Mesothelial cell of epicardium (in vitro differentiated cells): ENCODE results near the gene NTM. TPM values are rescaled to one million over a fixed set of nuclear protein-coding genes. Genes with fewer than 3 reads are reported as not detected.

Source experiments
- DNase-seq, 2 experiments: peaks; one replicate each; pipeline ENCODE4 v3.0.0; 2021; ENCODE audit warnings: low spot score in 2 of 2; ENCODE audit not compliant: unreplicated experiment in 2 of 2
- H3K27ac Mint-ChIP-seq: 2 replicates; pipeline ENCODE4 v1.8.0; 2021; ENCODE audit warnings: mixed read lengths
- H3K27me3 Mint-ChIP-seq: 2 replicates; pipeline ENCODE4 v1.8.0; 2021; ENCODE audit warnings: low read depth, mixed read lengths
- H3K36me3 Mint-ChIP-seq: 2 replicates; pipeline ENCODE4 v1.8.0; 2021; ENCODE audit warnings: mixed read lengths
- H3K4me1 Mint-ChIP-seq: 2 replicates; pipeline ENCODE4 v1.8.0; 2021; ENCODE audit warnings: mixed read lengths
- H3K4me3 Mint-ChIP-seq: 2 replicates; pipeline ENCODE4 v1.8.0; 2021; ENCODE audit warnings: mild to moderate bottlenecking, moderate library complexity, mixed read lengths
- H3K9me3 Mint-ChIP-seq: 2 replicates; pipeline ENCODE4 v1.8.0; 2021; ENCODE audit warnings: mixed read lengths
- total RNA-seq: library from RNA; stranded (reverse); gene quantifications from 3 replicates; pipeline ENCODE4 v1.2.1, GENCODE V29; 2021
- TF ChIP-seq, protein P1 (sequence below): fragments of 200-600 bp; sonication (generic); IDR thresholded peaks from one replicate; pipeline ENCODE4 v1.5.0; 2021; ENCODE audit warnings: antibody characterized with exemption; ENCODE audit not compliant: unreplicated experiment

The NTM gene
- total RNA-seq, 1 donor from 2014 or later, result 3.9 TPM

DNA sequence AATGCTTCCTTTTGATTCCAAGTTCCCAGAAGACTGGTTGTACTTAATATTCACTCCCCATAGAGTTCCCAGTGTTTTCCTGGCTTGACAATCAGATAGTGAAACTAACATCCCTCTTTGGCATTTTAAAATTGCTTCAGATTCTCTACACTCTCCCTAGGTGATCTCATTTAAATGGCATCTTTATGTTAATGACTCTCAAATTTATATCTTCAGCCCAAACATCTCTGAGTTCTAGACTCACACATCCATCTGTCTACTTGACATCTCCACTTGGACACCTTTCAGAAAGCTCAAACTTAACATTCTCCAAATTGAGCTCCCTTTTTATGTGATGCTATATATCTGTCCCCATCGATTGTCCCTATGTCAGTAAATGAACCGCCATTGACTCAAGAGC, 232.0 kb downstream of the NTM start:
- H3K9me3 Mint-ChIP-seq, result peaks cover 4% of the 10 kb centered on the region
- DNase-seq, result no peak
- TF ChIP-seq, protein P1, sequence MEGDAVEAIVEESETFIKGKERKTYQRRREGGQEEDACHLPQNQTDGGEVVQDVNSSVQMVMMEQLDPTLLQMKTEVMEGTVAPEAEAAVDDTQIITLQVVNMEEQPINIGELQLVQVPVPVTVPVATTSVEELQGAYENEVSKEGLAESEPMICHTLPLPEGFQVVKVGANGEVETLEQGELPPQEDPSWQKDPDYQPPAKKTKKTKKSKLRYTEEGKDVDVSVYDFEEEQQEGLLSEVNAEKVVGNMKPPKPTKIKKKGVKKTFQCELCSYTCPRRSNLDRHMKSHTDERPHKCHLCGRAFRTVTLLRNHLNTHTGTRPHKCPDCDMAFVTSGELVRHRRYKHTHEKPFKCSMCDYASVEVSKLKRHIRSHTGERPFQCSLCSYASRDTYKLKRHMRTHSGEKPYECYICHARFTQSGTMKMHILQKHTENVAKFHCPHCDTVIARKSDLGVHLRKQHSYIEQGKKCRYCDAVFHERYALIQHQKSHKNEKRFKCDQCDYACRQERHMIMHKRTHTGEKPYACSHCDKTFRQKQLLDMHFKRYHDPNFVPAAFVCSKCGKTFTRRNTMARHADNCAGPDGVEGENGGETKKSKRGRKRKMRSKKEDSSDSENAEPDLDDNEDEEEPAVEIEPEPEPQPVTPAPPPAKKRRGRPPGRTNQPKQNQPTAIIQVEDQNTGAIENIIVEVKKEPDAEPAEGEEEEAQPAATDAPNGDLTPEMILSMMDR, result no peak
- H3K27ac Mint-ChIP-seq, result no peak overlapping the region
- H3K36me3 Mint-ChIP-seq, result no peaks in the 10 kb centered on the region
- no peaks in the 10 kb centered on the region for H3K4me1 Mint-ChIP-seq
- peaks cover 19% of the 10 kb centered on the region for H3K27me3 Mint-ChIP-seq
- no peak overlapping the region for H3K4me3 Mint-ChIP-seq

DNA sequence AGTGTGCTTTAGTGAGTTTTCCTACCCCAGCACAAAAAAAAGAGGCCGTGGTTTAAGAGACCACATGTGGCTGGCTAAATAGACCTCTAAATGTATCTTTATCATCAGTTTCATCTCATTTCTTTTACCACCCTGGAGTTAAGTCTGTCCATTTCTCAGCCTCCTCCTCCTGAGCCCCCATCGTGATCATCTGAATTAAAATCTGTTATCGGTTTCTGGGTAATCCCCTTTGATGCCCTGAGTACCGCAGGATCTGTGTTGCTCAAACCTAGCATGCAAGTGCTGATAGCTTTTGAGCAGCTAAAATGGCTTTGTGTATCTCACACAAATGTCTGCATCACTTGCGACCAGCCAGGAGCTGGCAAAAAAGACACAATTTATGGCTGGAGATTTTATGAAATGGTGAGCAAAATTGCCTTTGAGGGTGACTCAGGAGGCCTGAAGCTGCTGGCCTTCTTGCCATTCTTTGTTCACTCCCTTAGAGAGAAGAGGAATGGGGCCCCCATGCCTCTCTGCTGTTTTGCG, 236.5 kb downstream of the NTM start:
- Mint-ChIP-seq H3K27ac (no peak overlapping the region), H3K27me3 (peaks cover 39% of the 10 kb centered on the region), H3K9me3 (peaks cover 4% of the 10 kb centered on the region), H3K4me3 (no peak overlapping the region), H3K36me3 (no peaks in the 10 kb centered on the region), H3K4me1 (no peaks in the 10 kb centered on the region)
- DNase-seq, result no peak
- TF ChIP-seq, protein P1, result no peak

DNA sequence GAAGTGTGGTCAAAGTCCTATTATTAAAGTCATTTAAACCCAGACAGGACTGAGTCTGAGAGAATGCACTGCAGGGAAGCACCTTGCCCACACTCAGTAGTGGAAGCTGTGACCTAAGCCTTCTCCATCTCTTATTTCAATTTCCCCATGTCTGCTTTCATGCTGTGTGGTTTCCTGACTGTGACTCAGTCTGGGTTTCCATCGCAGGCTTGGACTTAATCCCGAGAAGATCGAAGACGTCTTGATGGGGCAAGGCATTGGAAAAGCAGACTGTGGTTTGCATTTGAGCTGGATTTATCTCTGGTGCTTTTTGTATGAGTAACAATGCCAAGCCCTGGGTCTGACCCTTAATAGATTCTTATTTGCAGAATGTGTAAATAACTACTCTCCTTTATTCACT, 238.9 kb downstream of the NTM start:
- H3K27me3 Mint-ChIP-seq, result peaks cover 46% of the 10 kb centered on the region
- no peaks in the 10 kb centered on the region for H3K4me1 Mint-ChIP-seq
- no peak overlapping the region for H3K27ac Mint-ChIP-seq
- TF ChIP-seq, protein P1, result no peak
- no peak for DNase-seq
- peaks cover under 1% of the 10 kb centered on the region for H3K9me3 Mint-ChIP-seq
- no peak overlapping the region for H3K4me3 Mint-ChIP-seq
- H3K36me3 Mint-ChIP-seq, result no peaks in the 10 kb centered on the region

DNA sequence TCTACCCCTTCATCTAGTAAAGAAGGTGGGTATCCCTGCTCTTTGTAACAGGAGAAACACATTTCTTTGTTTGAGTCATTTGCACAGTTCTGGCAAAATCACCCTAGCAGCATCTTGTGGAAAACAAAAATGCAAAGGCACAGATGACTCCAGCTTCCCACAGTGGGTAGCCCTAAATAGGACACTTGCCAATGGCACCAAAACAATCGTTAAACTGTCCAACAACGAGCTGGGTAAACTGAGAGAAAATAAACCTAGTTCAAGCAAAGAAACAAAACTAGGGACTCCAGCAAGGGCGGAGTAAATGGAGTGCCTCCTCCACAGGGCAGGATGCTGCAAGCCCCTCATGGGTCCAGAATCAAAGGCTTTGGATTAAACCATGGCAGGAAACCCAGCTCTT, 239.5 kb downstream of the NTM start:
- Mint-ChIP-seq H3K9me3 (no peaks in the 10 kb centered on the region), H3K4me3 (no peak overlapping the region), H3K36me3 (no peaks in the 10 kb centered on the region), H3K27ac (no peak overlapping the region), H3K4me1 (no peaks in the 10 kb centered on the region), H3K27me3 (peaks cover 49% of the 10 kb centered on the region)
- TF ChIP-seq, protein P1, result no peak
- DNase-seq, result no peak

DNA sequence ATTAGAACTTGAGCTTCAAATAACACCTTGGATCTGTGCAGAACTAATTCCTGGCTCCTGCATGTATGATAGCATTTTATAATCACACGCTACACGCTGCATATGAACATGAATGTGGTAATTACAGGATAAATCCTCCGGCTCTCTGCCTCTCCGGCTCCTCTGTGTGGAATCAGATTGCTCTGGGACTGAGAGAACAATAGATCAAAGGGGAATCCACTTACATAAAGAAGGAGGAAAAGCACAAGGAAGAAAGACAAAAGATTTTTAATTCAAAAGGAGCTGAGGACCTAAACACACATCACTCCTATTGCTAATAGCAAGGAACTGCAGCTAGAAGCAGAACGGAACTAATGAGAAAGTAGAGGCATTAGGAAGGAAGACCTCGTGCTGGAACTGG, 240.9 kb downstream of the NTM start:
- DNase-seq, result no peak
- Mint-ChIP-seq H3K4me1 (no peaks in the 10 kb centered on the region), H3K9me3 (no peaks in the 10 kb centered on the region), H3K27ac (no peak overlapping the region), H3K27me3 (peaks cover 51% of the 10 kb centered on the region), H3K36me3 (no peaks in the 10 kb centered on the region), H3K4me3 (no peak overlapping the region)
- TF ChIP-seq, protein P1, result no peak

DNA sequence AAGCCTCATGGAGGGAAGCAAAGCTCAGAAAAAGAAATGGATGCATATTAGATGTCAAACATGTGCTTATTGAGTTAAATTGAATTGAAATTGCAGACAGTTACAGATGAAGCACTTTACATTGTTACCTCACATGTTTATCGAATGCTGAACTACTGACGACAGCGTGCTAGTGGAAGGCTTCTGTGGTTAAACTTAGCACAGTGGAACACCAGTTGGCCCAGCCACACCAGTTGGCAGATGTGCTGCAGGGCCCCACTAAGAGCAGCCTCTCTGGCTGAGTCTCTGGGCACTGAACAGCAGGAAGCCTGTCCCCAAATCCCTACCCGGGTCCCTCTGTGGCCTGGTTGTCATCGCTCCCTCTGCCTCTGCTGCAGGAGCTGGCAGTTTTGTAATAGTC, 242.1 kb downstream of the NTM start:
- peaks cover 62% of the 10 kb centered on the region for H3K27me3 Mint-ChIP-seq
- TF ChIP-seq, protein P1, result no peak
- no peak overlapping the region for H3K27ac Mint-ChIP-seq
- H3K36me3 Mint-ChIP-seq, result no peaks in the 10 kb centered on the region
- no peaks in the 10 kb centered on the region for H3K4me1 Mint-ChIP-seq
- H3K4me3 Mint-ChIP-seq, result no peak overlapping the region
- H3K9me3 Mint-ChIP-seq, result no peaks in the 10 kb centered on the region
- DNase-seq, result no peak
